ENCODE measurements around the gene RGS9BP. TPM values are rescaled to one million over a fixed set of nuclear protein-coding genes. Genes with fewer than 3 reads are reported as not detected.

Gene RGS9BP
- total RNA-seq, 1 donor from 2014 or later: not detected

DNA sequence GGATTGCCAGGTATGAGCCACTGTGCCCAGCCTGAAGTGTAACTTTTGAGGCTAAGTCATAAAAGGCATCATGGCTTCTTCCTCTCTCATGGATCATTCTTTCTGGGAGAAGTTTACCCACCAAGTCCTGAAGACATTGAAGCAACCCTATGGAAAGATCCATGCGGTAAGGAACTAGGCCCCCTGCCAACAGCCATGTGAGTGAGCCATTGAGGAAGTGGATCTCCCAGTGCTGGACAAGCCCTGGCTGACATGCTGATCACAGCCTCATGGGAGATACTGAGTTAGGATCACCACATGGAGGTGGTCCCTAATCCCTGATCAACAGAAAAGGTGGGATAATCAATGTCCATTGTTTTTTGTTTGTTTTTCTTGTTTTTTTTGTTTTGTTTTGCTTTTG, 12.7 kb downstream of the RGS9BP start:
- DNase-seq (ENCODE audit: low spot score): no peak
- Histone ChIP-seq H4K20me1 (ENCODE audit: low read depth) (no peaks in the 10 kb centered on the region), H3K9ac (no peak overlapping the region), H3K9me3 (ENCODE audit: low read depth) (no peaks in the 10 kb centered on the region), H3K36me3 (no peaks in the 10 kb centered on the region), H3K27ac (no peak overlapping the region), H3K4me2 (no peak overlapping the region), H3K4me3 (no peak overlapping the region), H3K4me1 (peaks cover 6% of the 10 kb centered on the region), H2AFZ (replicated peaks) (no peak overlapping the region), H3K27me3 (peaks cover 26% of the 10 kb centered on the region), H3F3A (ENCODE audit: low read depth) (no peaks in the 10 kb centered on the region), H3K79me2 (ENCODE audit: low read depth) (peaks cover 10% of the 10 kb centered on the region)
- Mint-ChIP-seq H3K4me3 (no peak overlapping the region), H3K27ac (no peak overlapping the region), H3K9me3 (peaks cover 7% of the 10 kb centered on the region), H3K36me3 (peaks cover 5% of the 10 kb centered on the region), H3K4me1 (peaks cover 14% of the 10 kb centered on the region), H3K27me3 (ENCODE audit: insufficient read depth, low read depth) (peaks cover 19% of the 10 kb centered on the region)
- TF ChIP-seq EZH2phosphoT487 (IDR thresholded peaks at IDR 0.05) (no peak), EZH2 (IDR thresholded peaks at IDR 0.05) (no peak)
- TF ChIP-seq, protein P1, sequence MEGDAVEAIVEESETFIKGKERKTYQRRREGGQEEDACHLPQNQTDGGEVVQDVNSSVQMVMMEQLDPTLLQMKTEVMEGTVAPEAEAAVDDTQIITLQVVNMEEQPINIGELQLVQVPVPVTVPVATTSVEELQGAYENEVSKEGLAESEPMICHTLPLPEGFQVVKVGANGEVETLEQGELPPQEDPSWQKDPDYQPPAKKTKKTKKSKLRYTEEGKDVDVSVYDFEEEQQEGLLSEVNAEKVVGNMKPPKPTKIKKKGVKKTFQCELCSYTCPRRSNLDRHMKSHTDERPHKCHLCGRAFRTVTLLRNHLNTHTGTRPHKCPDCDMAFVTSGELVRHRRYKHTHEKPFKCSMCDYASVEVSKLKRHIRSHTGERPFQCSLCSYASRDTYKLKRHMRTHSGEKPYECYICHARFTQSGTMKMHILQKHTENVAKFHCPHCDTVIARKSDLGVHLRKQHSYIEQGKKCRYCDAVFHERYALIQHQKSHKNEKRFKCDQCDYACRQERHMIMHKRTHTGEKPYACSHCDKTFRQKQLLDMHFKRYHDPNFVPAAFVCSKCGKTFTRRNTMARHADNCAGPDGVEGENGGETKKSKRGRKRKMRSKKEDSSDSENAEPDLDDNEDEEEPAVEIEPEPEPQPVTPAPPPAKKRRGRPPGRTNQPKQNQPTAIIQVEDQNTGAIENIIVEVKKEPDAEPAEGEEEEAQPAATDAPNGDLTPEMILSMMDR (IDR thresholded peaks at IDR 0.05): no peak

DNA sequence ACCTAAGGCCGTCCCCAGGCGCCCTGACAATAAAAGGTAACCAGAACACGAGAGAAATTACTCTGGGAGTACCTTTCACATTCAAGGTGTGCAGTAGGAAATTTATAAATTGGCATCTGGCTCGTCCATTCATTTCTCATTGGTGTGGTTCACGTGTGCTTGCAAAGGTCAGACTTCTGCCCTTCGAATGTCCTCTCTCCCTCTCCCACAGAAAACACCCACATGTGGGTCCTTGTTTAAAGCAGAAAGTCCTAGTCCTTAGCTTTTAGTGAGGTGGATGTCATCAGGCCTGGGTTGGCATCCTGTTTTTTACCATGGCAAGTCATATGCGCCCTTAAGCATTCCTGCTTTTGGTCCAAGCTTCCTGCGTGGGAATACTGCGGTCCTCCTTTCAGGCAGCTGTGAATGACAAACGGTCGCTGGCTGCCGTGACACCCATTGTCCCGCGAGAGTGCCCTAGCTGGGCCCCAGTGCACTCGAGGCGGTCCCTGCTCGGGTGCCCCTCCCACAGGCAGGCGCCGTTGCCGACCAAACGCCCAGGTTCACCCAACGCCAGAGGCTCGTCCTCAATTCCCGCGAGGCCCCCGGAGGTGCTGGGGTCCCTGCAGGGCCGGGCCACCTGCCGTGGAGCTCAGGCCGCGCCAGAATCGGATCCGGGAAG, 15.8 kb downstream of the RGS9BP start, which contains the start of gene NUDT19:
TSS of gene NUDT19 (plus strand) at position 531 of the 661 bp plus-strand sequence. CDS start 140 bp downstream, outside the sequence.
- peak within 1 kb of the TSS; percentile 77 for H2AFZ ChIP-seq (replicated peaks)
- DNase-seq (ENCODE audit: low spot score): peak; percentile 65
- no peak within 1 kb of the TSS for H3K27ac Mint-ChIP-seq

DNA sequence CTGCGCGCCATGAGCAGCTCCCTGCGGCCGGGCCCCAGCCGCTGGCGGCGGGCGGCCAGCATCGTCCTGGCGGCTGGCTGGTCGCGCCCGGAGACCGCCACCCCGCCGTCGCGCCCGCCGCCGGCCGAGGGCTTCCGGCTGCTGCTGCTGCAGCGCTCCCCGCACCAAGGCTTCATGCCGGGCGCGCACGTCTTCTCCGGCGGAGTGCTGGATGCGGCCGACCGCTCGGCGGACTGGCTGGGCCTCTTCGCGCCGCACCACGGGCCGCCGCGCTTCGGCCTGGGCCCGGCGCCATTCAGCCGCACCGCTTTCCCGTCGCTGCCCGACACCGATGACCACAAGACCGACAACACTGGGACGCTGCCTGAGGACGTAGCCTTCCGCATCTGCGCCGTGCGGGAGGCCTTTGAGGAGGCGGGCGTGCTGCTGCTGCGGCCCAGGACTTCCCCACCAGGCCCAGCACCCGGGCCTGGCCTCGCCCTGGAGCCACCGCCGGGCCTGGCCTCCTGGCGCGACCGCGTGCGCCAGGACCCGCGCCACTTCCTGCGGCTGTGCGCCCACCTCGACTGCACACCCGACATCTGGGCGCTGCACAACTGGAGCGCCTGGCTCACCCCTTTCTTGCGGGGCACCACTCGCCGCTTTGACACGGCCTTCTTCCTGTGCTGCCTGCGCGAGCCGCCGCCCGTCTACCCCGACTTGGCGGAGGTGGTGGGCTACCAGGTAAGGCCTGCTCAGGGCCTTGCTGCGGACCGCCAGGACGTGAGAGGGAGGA, 16.5 kb downstream of the RGS9BP start:
- Mint-ChIP-seq H3K36me3 (peaks cover 6% of the 10 kb centered on the region), H3K4me1 (peaks cover 16% of the 10 kb centered on the region), H3K27ac (no peak overlapping the region), H3K27me3 (ENCODE audit: insufficient read depth, low read depth) (peaks cover 22% of the 10 kb centered on the region), H3K9me3 (peaks cover 10% of the 10 kb centered on the region), H3K4me3 (peak overlapping the region; percentile 82)
- TF ChIP-seq EZH2 (IDR thresholded peaks at IDR 0.05): peak; percentile 51
- TF ChIP-seq, protein P1 (IDR thresholded peaks at IDR 0.05): no peak
- H4K20me1 ChIP-seq (ENCODE audit: low read depth): no peaks in the 10 kb centered on the region
- H3K9me3 ChIP-seq (ENCODE audit: low read depth): no peaks in the 10 kb centered on the region
- H3K36me3 ChIP-seq: no peaks in the 10 kb centered on the region
- no peaks in the 10 kb centered on the region for H3F3A ChIP-seq (ENCODE audit: low read depth)
- DNase-seq (ENCODE audit: low spot score): peak; percentile 73
- peak overlapping the region; percentile 72 for H3K4me2 ChIP-seq
- peaks cover 6% of the 10 kb centered on the region for H3K4me1 ChIP-seq
- peak overlapping the region; percentile 44 for H3K4me3 ChIP-seq
- H3K27ac ChIP-seq: no peak overlapping the region
- peaks cover 11% of the 10 kb centered on the region for H3K79me2 ChIP-seq (ENCODE audit: low read depth)
- H3K27me3 ChIP-seq: peaks cover 26% of the 10 kb centered on the region
- peak overlapping the region; percentile 77 for H2AFZ ChIP-seq (replicated peaks)
- no peak overlapping the region for H3K9ac ChIP-seq

More for the DNA sequence above, 15.8 kb downstream of the RGS9BP start, which contains the start of gene NUDT19:
- H4K20me1 ChIP-seq (ENCODE audit: low read depth): no peaks in the 10 kb centered on the region
- H3K4me2 ChIP-seq: peak within 1 kb of the TSS; percentile 72
- peaks cover 26% of the 10 kb centered on the region for H3K27me3 ChIP-seq
- H3F3A ChIP-seq (ENCODE audit: low read depth): no peaks in the 10 kb centered on the region
- no peak within 1 kb of the TSS for H3K9ac ChIP-seq
- peaks cover 24% of the 10 kb centered on the region for H3K27me3 Mint-ChIP-seq (ENCODE audit: insufficient read depth, low read depth)
- peaks cover 6% of the 10 kb centered on the region for H3K36me3 Mint-ChIP-seq
- H3K4me1 ChIP-seq: peaks cover 6% of the 10 kb centered on the region
- H3K9me3 Mint-ChIP-seq: peaks cover 10% of the 10 kb centered on the region
- H3K4me3 ChIP-seq: peak within 1 kb of the TSS; percentile 44
- H3K9me3 ChIP-seq (ENCODE audit: low read depth): no peaks in the 10 kb centered on the region
- peaks cover 16% of the 10 kb centered on the region for H3K4me1 Mint-ChIP-seq
- H3K36me3 ChIP-seq: no peaks in the 10 kb centered on the region
- no peak within 1 kb of the TSS for H3K27ac ChIP-seq
- H3K79me2 ChIP-seq (ENCODE audit: low read depth): peaks cover 11% of the 10 kb centered on the region
- peak within 1 kb of the TSS; percentile 82 for H3K4me3 Mint-ChIP-seq
- TF ChIP-seq EZH2phosphoT487 (IDR thresholded peaks at IDR 0.05) (no peak), EZH2 (IDR thresholded peaks at IDR 0.05) (no peak)
- TF ChIP-seq, protein P1 (IDR thresholded peaks at IDR 0.05): no peak

Measured in neural progenitor cell (in vitro differentiated cells).